Lung (tissue), 12 donors: ENCODE data around the gene CREB5. TPM values are rescaled to one million over a fixed set of nuclear protein-coding genes. Genes with fewer than 3 reads are reported as not detected.

Source experiments
- ATAC-seq: fragments of 200-7000 bp; cut with Tn5 transposase; one replicate; pipeline ENCODE4 v1.9.1; 2020; ENCODE audit warnings: moderate number of reproducible peaks; ENCODE audit not compliant: insufficient read depth, low FRiP score
- DNase-seq, 3 donors: peaks; one replicate each; pipeline ENCODE4 v3.0.0-alpha.2; 2013 to 2017
- H3K27ac ChIP-seq, 2 donors: one replicate each; pipeline ENCODE4 v1.5.1; 2013; ENCODE audit warnings: mild to moderate bottlenecking in 2 of 2, moderate library complexity in 2 of 2, control low read depth in 1 of 2, inconsistent platforms in 1 of 2, low read depth in 1 of 2, low read length in 1 of 2
- H3K27me3 ChIP-seq, 3 donors: one replicate each; pipeline ENCODE4 v1.5.1; 2013; ENCODE audit warnings: low read length in 2 of 3; ENCODE audit not compliant: control insufficient read depth in 3 of 3, insufficient read depth in 3 of 3
- H3K36me3 ChIP-seq, 4 donors: one replicate each; pipeline ENCODE4 v1.5.1; 2013; ENCODE audit warnings: low read length in 4 of 4, mild to moderate bottlenecking in 1 of 4, moderate library complexity in 1 of 4; ENCODE audit not compliant: control insufficient read depth in 4 of 4, insufficient read depth in 4 of 4
- H3K4me1 ChIP-seq, 5 donors: one replicate each; pipeline ENCODE4 v1.5.1; 2013; ENCODE audit warnings: low read length in 5 of 5, mild to moderate bottlenecking in 2 of 5, moderate library complexity in 1 of 5; ENCODE audit not compliant: control insufficient read depth in 5 of 5, insufficient read depth in 5 of 5
- H3K4me3 ChIP-seq: one replicate; pipeline ENCODE4 v1.5.1; 2013; ENCODE audit warnings: mild to moderate bottlenecking, control low read depth, moderate library complexity
- H3K9ac ChIP-seq, 2 donors: one replicate each; pipeline ENCODE4 v1.5.1; 2013; ENCODE audit warnings: low read length in 2 of 2, control low read depth in 1 of 2; ENCODE audit not compliant: insufficient read depth in 1 of 2
- H3K9me3 ChIP-seq, 4 donors: one replicate each; pipeline ENCODE4 v1.5.1; 2013; ENCODE audit warnings: low read length in 3 of 4, mild to moderate bottlenecking in 1 of 4, moderate library complexity in 1 of 4; ENCODE audit not compliant: control insufficient read depth in 4 of 4, insufficient read depth in 3 of 4
- CTCF ChIP-seq: IDR thresholded peaks from 2 replicates; pipeline ENCODE4 v1.5.1; 2012; ENCODE audit warnings: mild to moderate bottlenecking; ENCODE audit errors: control extremely low read depth, extremely low read depth
- WGBS, 2 donors: extraction: QIAGEN DNeasy Blood & Tissue Kit; methylation state at CpG; one replicate each; pipeline ENCODE4 v1.1.7; 2013; 5-methylcytosine and 5-hydroxymethylcytosine counted together
- polyA plus RNA-seq, 2 donors: library from polyadenylated mRNA; stranded (reverse); fragments of 200-250 nt; gene quantifications; one replicate each; pipeline ENCODE4 v1.2.1, GENCODE V29; 2013
- total RNA-seq, 2 donors: library from RNA; depleted of rRNA in 1 of 2; stranded (reverse); fragments of >200 nt in 1 of 2; gene quantifications; one replicate each; pipeline ENCODE4 v1.2.1, GENCODE V29; 2014 to 2021
- donor health status: control.
- donor health status: control.
- donor health status: Bipolar disorder and iron deficiency.
- donor health status: healthy.
- donor health status: DM: yes; HTN: yes; CAD: no.

The CREB5 gene
- total and polyA plus RNA-seq, 4 donors: 2.7 to 23.1 (median 9.6) TPM

GRCh38 chr7:28542410-28542809, 130.1 kb downstream of the CREB5 start:
- peaks cover 0 to 10% (median 0%) of the 10 kb centered on the region in 5 donors for H3K4me1 ChIP-seq
- peaks cover 0 to 3% (median 0%) of the 10 kb centered on the region in 4 donors for H3K36me3 ChIP-seq
- no peak for DNase-seq
- WGBS, 2 donors: 60 to 70% methylated on average over 3 of the region's 3 CpGs
- no peaks in the 10 kb centered on the region for H3K27me3 ChIP-seq
- no peak for TF ChIP-seq CTCF
- H3K27ac ChIP-seq: no peak overlapping the region
- no peak overlapping the region for H3K4me3 ChIP-seq
- peaks cover 0 to 7% (median 0%) of the 10 kb centered on the region in 4 donors for H3K9me3 ChIP-seq
- no peak overlapping the region for H3K9ac ChIP-seq
- no peak for ATAC-seq

- no peak for DNase-seq
- H3K9ac ChIP-seq: no peak overlapping the region
- 74 to 85% methylated on average over 3 of the region's 3 CpGs for WGBS, 2 donors
- H3K4me3 ChIP-seq: no peak overlapping the region
- no peak for ATAC-seq
- peaks cover 0 to 15% (median 0%) of the 10 kb centered on the region in 5 donors for H3K4me1 ChIP-seq
- no peaks in the 10 kb centered on the region for H3K27me3 ChIP-seq
- no peak for TF ChIP-seq CTCF
- peaks cover 0 to 8% (median 0%) of the 10 kb centered on the region in 4 donors for H3K9me3 ChIP-seq
- H3K27ac ChIP-seq: no peak overlapping the region
- peaks cover 0 to under 1% (median 0%) of the 10 kb centered on the region in 4 donors for H3K36me3 ChIP-seq
These were observed 132.3 kb downstream of the CREB5 start for GRCh38 chr7:28544453-28545117.

GRCh38 chr7:28546067-28546466, 133.7 kb downstream of the CREB5 start:
- TF ChIP-seq CTCF: no peak
- Histone ChIP-seq H3K9me3 (peaks cover 0 to 8% (median 0%) of the 10 kb centered on the region in 4 donors), H3K27me3 (no peaks in the 10 kb centered on the region), H3K4me3 (no peak overlapping the region), H3K4me1 (peaks cover 0 to 23% (median 0%) of the 10 kb centered on the region in 5 donors), H3K36me3 (no peaks in the 10 kb centered on the region), H3K27ac (no peak overlapping the region), H3K9ac (no peak overlapping the region)
- ATAC-seq: no peak
- no peak for DNase-seq

GRCh38 chr7:28547115-28547514, 134.8 kb downstream of the CREB5 start:
- Histone ChIP-seq H3K4me1 (peaks cover 0 to 28% (median 4%) of the 10 kb centered on the region in 5 donors), H3K9ac (no peak overlapping the region), H3K4me3 (no peak overlapping the region), H3K27ac (no peak overlapping the region), H3K27me3 (no peaks in the 10 kb centered on the region), H3K36me3 (no peaks in the 10 kb centered on the region), H3K9me3 (peaks cover 0 to 8% (median 0%) of the 10 kb centered on the region in 4 donors)
- no peak for TF ChIP-seq CTCF
- ATAC-seq (no peak), DNase-seq (no peak)
- 95 to 99% methylated on average over 3 of the region's 3 CpGs for WGBS, 2 donors
